CD4-positive, alpha-beta T cell treated with Interferon alpha-2 for 1 hour (primary cell): ENCODE results near the gene GRIK1.

Source experiments
- DNase-seq, 2 donors: peaks; one replicate each; pipeline ENCODE4 v3.0.0-alpha.2; 2020 to 2022

Gene GRIK1

GRCh38 chr21:29511096-29511495 is 428.7 kb downstream of the GRIK1 start:
- no peak for DNase-seq

DNA sequence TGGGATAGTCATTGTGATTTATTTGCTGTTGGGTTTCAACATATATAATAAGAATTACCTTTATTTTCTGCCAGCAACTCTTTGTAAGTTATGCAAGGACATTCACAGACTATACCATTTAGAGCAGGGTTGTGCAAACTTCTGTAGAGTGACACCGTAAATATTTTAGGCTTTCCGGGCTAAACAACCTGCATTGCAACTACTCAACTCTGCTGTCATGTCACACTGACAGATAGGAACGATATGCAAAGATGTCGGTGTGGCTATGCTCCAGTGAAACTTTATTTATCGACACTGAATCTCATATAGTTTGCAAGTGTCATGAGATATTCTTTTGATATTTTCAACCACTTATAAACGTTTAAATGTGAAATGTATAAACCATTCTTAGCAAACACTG is 430.7 kb downstream of the GRIK1 start:
- no peak for DNase-seq

GRCh38 chr21:29508301-29508700 is 431.5 kb downstream of the GRIK1 start:
- DNase-seq = no peak

GRCh38 chr21:29506947-29507346 is 432.8 kb downstream of the GRIK1 start:
- DNase-seq = no peak

DNA sequence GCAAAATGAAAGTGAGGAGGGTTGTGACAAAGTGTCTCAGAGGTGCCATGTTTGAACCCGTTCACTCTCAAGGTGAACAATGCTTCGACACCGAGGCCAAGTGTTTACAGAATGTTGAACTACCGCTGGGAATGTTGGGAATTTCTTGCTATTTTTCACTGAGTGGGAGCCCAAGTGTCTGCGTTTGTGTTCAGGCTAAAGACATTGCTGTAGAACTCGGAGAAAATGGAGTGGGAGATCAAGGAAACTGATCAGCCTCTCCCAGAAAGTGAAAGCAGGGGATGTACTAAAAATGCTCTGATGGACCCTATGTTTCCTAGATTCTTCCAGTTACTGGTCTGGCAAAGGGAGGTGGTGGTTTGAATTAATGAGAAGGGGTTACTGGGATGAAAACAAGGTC is 433.6 kb downstream of the GRIK1 start:
- DNase-seq = no peak

DNA sequence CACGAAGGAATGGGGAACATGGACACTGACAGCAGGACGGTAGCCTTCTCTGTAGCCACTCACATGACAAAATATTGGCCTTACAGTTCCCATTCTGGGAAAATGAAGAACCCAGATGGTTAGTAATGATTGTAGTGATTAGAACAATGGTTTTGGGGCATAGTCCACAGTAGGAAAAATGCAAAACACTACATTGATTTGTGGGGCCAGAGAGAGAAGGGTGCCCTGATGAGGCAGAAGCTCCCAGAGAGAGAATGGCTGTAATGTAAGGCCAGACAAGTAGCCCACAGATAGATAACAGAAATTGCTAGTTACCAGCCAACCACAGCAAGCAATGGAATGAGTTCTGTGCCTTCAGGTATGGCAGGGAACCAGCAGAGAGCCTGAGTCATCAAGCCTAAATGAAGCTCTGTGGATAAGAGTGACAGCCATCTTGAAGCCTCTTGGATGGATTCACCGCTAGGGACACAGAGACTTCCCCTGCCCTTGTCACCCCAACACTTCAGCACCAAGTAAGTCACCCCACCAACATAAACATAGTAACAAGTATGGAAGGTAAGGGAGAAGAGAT is 435.0 kb downstream of the GRIK1 start:
- no peak for DNase-seq

DNA sequence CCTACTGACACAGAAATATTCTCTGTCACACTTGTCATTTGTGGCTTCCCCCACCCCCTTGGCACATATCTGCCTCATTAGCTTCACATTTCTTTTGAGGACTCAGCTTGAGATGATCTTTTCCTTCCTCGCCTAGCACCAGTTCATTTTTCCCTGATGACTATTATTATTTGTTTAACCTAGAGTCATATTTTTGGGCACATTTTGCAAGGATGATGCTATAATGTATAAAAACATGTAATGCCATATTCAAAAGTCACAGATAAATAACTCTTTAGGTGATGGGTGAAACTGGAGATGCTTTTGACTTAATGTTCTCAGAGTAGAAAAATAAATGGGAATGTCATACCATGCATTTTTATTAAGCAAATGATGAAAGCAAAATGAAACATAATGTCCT is 438.3 kb downstream of the GRIK1 start:
- DNase-seq = no peak

DNA sequence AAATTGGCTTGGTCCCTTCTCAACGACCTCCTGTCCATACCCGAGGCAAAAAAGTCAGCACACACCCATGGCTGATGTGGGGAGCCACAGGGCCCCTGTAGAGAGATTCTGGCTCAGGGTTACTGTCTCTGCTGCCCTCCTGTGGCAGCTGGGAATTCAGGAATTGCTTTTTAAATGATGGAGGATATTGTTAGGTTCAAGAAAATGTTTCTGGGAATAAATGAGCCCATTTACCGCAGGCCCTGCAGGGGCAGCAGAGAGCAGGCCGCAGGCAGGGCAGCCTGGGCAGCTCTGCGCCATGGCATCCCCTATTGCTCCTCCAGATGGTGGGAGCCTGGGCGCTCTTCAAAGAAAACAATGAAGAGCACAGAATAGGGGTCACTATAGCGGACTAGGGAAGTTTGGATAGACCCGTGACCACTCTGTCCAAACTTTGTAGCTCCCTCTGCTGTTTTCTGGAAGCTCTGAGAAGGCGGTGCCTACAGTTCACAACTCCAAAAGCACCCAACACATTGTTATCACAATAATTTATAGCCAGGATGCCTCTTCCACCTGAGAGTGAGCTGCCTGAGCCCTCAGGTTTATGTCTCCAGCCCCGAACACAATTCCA is 440.0 kb downstream of the GRIK1 start:
- peak in 1 of 2 donors; percentile 3 for DNase-seq

DNA sequence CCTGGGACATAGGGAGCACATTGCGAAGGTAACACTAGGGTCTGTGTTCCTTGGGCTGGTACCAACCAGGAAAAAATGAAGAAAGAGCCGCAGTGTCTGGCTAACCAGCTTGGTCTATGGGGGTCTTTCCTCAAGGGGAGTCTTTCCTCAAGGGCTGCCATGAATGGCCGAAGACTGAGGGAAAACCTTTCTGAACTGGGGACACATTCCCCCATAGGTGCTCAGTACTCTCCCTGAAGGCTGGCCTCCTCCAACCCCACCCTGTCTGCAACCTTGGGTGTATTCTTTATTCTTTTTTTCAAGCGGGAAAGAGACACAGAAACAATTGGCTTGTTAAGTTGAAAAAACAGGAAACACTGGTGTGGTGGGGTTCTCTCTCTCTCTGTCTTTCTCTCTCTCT is 440.6 kb downstream of the GRIK1 start:
- no peak for DNase-seq

DNA sequence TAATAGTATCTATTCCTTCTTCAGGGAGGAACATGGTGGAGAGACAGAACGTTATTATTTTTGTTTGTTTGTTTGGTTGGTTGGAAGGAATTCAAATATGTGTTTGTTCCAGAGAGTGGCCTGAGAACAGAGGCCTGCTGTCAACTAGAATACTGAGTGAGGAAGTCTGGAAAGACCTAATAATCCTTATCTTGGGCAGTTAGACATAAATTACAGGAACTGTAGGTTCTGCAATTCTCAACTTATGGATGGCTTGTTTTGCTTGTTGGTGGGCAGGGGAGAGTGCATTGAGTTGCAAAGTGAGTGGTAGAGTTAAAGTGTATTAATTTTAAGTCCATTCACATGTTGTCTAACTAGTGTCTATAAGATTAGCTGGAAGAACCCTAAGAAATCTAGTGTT is 443.5 kb downstream of the GRIK1 start:
- DNase-seq = no peak

DNA sequence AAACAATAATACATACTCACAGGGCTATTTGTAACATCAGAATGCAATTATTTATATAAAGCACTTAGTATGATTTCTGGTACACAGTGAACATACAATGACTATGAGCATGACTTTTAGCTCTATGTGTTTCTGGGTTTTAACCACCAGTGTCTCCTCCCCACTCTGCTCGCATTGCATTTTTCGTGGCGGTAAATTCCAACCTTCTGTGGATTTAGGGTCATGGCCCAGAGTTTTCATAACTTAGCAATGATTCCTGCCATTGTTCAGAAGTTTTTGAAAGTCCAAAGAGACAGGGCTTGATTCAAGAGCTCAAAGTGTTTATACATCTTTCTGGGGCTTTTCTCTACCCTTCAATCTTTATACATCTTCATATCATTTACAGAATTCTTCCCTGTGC is 449.8 kb downstream of the GRIK1 start:
- DNase-seq = no peak

DNA sequence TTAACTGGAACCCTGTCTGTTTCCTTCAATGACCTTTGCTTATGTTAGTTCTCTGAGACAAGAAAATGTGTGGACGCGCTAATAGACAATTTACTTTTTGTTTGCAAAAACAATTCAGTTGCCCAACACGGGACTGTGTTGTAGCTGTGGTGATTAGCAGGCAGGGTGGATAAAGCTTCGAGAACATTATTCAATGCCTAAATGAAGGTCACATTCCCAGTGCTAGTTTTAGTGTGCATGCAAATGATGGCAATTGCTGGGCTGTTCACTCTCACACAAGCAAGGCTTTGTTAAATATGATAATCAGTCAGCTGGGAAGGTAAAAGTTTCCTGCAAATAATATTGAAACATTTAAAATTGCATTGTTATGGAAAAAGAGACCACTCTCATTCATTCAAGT is 452.6 kb downstream of the GRIK1 start:
- no peak for DNase-seq
